Measurements from ENCODE around the gene CSNK1G3.

CSNK1G3 gene

GRCh38 chr5:123651234-123651633, 139.3 kb downstream of the CSNK1G3 start:
- no peak for DNase-seq

DNA sequence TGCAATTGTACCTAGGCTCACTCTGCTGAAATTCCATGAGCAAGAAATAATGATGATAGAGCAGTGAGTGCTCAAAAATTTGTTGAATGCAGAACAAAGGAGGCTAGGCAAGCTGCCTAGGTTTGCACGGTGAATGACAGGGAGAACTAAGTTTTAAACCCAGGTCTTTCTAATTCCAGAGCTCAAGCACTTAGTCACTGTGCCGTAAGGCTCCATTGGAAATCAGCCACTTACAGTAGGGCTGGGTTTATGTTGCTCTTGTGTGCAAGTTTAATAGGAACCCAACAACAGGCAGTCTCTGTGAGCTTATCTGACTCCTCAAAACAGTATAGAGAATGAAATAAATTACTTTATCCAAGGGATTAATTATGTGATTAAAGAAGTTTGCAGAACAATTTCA, 147.0 kb downstream of the CSNK1G3 start:
- DNase-seq = no peak

DNA sequence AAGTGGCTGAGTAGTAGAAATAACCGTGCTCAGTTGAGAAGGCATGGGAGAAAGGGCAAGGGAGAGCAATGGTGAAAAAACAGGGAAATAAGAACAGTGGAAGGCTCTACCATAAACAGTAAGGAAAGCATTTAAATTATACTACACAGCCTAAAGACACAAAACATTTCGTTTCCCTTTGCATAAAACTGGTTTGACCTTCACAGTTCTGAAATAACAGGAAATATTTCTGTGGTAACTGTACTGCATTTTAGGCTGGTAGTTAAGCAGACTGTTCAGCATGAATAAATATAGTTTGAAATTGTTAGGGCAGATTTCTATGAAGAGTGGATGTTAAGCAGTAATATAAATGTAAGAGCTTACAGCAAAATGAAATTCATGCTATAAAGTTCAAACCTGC, 147.5 kb downstream of the CSNK1G3 start:
- DNase-seq = no peak

DNA sequence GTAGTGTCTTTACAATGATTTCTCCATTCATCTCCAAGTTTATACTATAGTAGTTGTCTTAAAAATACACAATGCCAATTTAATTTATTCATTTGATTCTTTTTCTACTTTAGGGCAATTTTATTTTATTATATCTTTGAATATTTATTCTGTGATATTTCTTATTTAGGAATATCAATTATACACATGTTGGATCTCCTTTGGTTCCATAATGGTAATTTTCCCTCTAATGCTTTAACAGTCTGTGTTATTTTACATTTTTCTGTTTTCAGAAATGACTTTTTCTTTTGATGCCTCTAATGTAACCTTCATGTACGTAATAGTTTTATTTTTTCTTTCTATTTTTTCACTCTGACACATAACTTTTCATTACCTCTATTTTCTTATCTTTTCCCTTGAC, 153.0 kb downstream of the CSNK1G3 start:
- no peak for DNase-seq

- peak in 1 of 2 experiments; percentile 14 for DNase-seq
Measured at GRCh38 chr5:123665822-123666371, 153.9 kb downstream of the CSNK1G3 start.
